H9 (cell line): ENCODE measurements around the gene CTNNA3. TPM values are rescaled to one million over a fixed set of nuclear protein-coding genes. Genes with fewer than 3 reads are reported as not detected.

Source experiments
- DNase-seq: peaks from one replicate; pipeline ENCODE4 v3.0.0-alpha.2; 2017
- H2AFZ ChIP-seq: one replicate; pipeline ENCODE4 v1.6.1; 2013; ENCODE audit warnings: mild to moderate bottlenecking, low read length, control low read depth, moderate library complexity
- H2AK5ac ChIP-seq: 2 replicates; pipeline ENCODE4 v1.6.1; 2013; ENCODE audit warnings: low read length, control low read depth, mixed read lengths; ENCODE audit not compliant: insufficient read length
- H2BK120ac ChIP-seq: one replicate; pipeline ENCODE4 v1.6.1; 2013; ENCODE audit warnings: low read depth, mild to moderate bottlenecking, low read length, control low read depth, inconsistent platforms; ENCODE audit not compliant: poor library complexity, severe bottlenecking
- H2BK12ac ChIP-seq: 2 replicates; pipeline ENCODE4 v1.6.1; 2013; ENCODE audit warnings: low read length, control low read depth, mixed read lengths, low read depth; ENCODE audit not compliant: insufficient read length
- H2BK15ac ChIP-seq: 2 replicates; pipeline ENCODE4 v1.6.1; 2013; ENCODE audit warnings: low read depth, low read length, control low read depth
- H2BK20ac ChIP-seq: one replicate; pipeline ENCODE4 v1.6.1; 2013; ENCODE audit warnings: low read depth, mild to moderate bottlenecking, low read length, control low read depth, inconsistent platforms; ENCODE audit not compliant: poor library complexity, severe bottlenecking
- H2BK5ac ChIP-seq: 2 replicates; pipeline ENCODE4 v1.6.1; 2013; ENCODE audit warnings: low read length, control low read depth, mixed read lengths; ENCODE audit not compliant: insufficient read length
- H3K14ac ChIP-seq: 2 replicates; pipeline ENCODE4 v1.6.1; 2013; ENCODE audit warnings: low read length, control low read depth; ENCODE audit not compliant: insufficient read depth
- H3K18ac ChIP-seq: 2 replicates; pipeline ENCODE4 v1.6.1; 2013; ENCODE audit warnings: low read depth, mild to moderate bottlenecking, mixed read lengths, low read length, control low read depth; ENCODE audit not compliant: insufficient read length
- H3K23ac ChIP-seq: 2 replicates; pipeline ENCODE4 v1.6.1; 2013; ENCODE audit warnings: low read length, control low read depth, mixed read lengths, low read depth; ENCODE audit not compliant: insufficient read length
- H3K23me2 ChIP-seq: 2 replicates; pipeline ENCODE4 v1.6.1; 2013; ENCODE audit warnings: low read depth, mild to moderate bottlenecking, mixed read lengths, low read length, control low read depth; ENCODE audit not compliant: insufficient read length, poor library complexity, severe bottlenecking
- H3K27ac ChIP-seq: 2 replicates; pipeline ENCODE4 v1.5.1; 2013; ENCODE audit warnings: low read length, control low read depth, mixed read lengths, low read depth; ENCODE audit not compliant: insufficient read length
- H3K27me3 ChIP-seq: 2 replicates; pipeline ENCODE4 v1.6.1; 2013; ENCODE audit warnings: low read length, control low read depth, inconsistent platforms; ENCODE audit not compliant: insufficient read depth
- H3K4ac ChIP-seq: 2 replicates; pipeline ENCODE4 v1.6.1; 2013; ENCODE audit warnings: low read depth, mild to moderate bottlenecking, control low read depth, inconsistent platforms, low read length, moderate library complexity
- H3K4me1 ChIP-seq: 2 replicates; pipeline ENCODE4 v1.6.1; 2013; ENCODE audit warnings: low read length, control low read depth, inconsistent platforms; ENCODE audit not compliant: insufficient read depth
- H3K4me2 ChIP-seq: 2 replicates; pipeline ENCODE4 v1.6.1; 2013; ENCODE audit warnings: low read length, control low read depth, mixed read lengths; ENCODE audit not compliant: insufficient read length, insufficient read depth
- H3K56ac ChIP-seq: 2 replicates; pipeline ENCODE4 v1.6.1; 2013; ENCODE audit warnings: low read depth, mild to moderate bottlenecking, mixed read lengths, low read length, control low read depth; ENCODE audit not compliant: insufficient read length
- H3K79me1 ChIP-seq: 2 replicates; pipeline ENCODE4 v1.6.1; 2013; ENCODE audit warnings: low read depth, mild to moderate bottlenecking, moderate library complexity, low read length, control low read depth, inconsistent platforms; ENCODE audit not compliant: insufficient read depth, poor library complexity, severe bottlenecking
- H3K79me2 ChIP-seq: 2 replicates; pipeline ENCODE4 v1.6.1; 2013; ENCODE audit warnings: low read length, control low read depth, inconsistent platforms; ENCODE audit not compliant: insufficient read depth
- H3K9ac ChIP-seq: 2 replicates; pipeline ENCODE4 v1.6.1; 2013; ENCODE audit warnings: low read length, control low read depth, mixed read lengths; ENCODE audit not compliant: insufficient read length; ENCODE audit errors: extremely low read depth
- H3K9me3 ChIP-seq: one replicate; pipeline ENCODE4 v1.6.1; 2013; ENCODE audit warnings: low read depth, low read length, inconsistent platforms; ENCODE audit not compliant: control insufficient read depth
- H3T11ph ChIP-seq: one replicate; pipeline ENCODE4 v1.6.1; 2013; ENCODE audit warnings: mild to moderate bottlenecking, low read length, control low read depth, inconsistent platforms
- H4K20me1 ChIP-seq: one replicate; pipeline ENCODE4 v1.6.1; 2013; ENCODE audit not compliant: control insufficient read depth, insufficient read length, insufficient read depth
- H4K5ac ChIP-seq: 2 replicates; pipeline ENCODE4 v1.6.1; 2013; ENCODE audit warnings: low read depth, mild to moderate bottlenecking, mixed read lengths, low read length, control low read depth; ENCODE audit not compliant: insufficient read length
- H4K8ac ChIP-seq: replicated peaks from 2 replicates; pipeline ENCODE4 v1.6.1; 2013; ENCODE audit warnings: low read length, control low read depth, mixed read lengths, low read depth; ENCODE audit not compliant: insufficient read length
- H4K91ac ChIP-seq: 2 replicates; pipeline ENCODE4 v1.6.1; 2013; ENCODE audit warnings: low read depth, mild to moderate bottlenecking, moderate library complexity, mixed read lengths, low read length, control low read depth; ENCODE audit not compliant: insufficient read length
- H3K27ac Mint-ChIP-seq, 3 experiments: 2 replicates in 2 of 3; 3 replicates in 1 of 3; pipeline ENCODE4 v1.8.0; 2020 to 2021; ENCODE audit warnings: mixed read lengths in 3 of 3, mild to moderate bottlenecking in 1 of 3, moderate library complexity in 1 of 3
- H3K27me3 Mint-ChIP-seq: 2 replicates; pipeline ENCODE4 v1.8.0; 2021; ENCODE audit warnings: low read depth, mild to moderate bottlenecking, moderate library complexity, mixed read lengths
- H3K36me3 Mint-ChIP-seq, 3 experiments: 2 replicates in 2 of 3; 3 replicates in 1 of 3; pipeline ENCODE4 v1.8.0; 2020 to 2021; ENCODE audit warnings: low read depth in 3 of 3, mixed read lengths in 3 of 3; ENCODE audit not compliant: insufficient read depth in 1 of 3
- H3K4me1 Mint-ChIP-seq, 2 experiments: 2 replicates each; pipeline ENCODE4 v1.8.0; 2020; ENCODE audit warnings: mixed read lengths in 2 of 2
- H3K4me3 Mint-ChIP-seq, 2 experiments: 2 replicates in 1 of 2; 3 replicates in 1 of 2; pipeline ENCODE4 v1.8.0; 2020 to 2021; ENCODE audit warnings: mild to moderate bottlenecking in 2 of 2, mixed read lengths in 2 of 2, moderate library complexity in 1 of 2
- H3K9me3 Mint-ChIP-seq, 2 experiments: 2 replicates in 1 of 2; 3 replicates in 1 of 2; pipeline ENCODE4 v1.8.0; 2020; ENCODE audit warnings: mild to moderate bottlenecking in 2 of 2, mixed read lengths in 2 of 2, moderate library complexity in 1 of 2
- CTCF ChIP-seq: fragments of 200-600 bp; sonication (generic); conservative IDR thresholded peaks from 3 replicates; pipeline ENCODE4 v1.8.0; 2021; ENCODE audit warnings: antibody characterized with exemption, mild to moderate bottlenecking
- WGBS: extraction: QIAGEN DNeasy Blood & Tissue Kit; methylation state at CpG from one replicate; pipeline ENCODE4 v1.1.7; 2013; ENCODE audit warnings: missing lambda C conversion rate, low lambda C conversion rate, mixed read lengths; ENCODE audit not compliant: insufficient read length; ENCODE audit errors: extremely low coverage; 5-methylcytosine and 5-hydroxymethylcytosine counted together
- total RNA-seq: library from RNA; stranded (reverse); gene quantifications from 2 replicates; pipeline ENCODE4 v1.2.1, GENCODE V29; 2021

CTNNA3 gene
- total RNA-seq, 1 experiment from 2014 or later: 3.3 TPM

GRCh38 chr10:67664942-67665341 lies 31.1 kb downstream of the CTNNA3 start:
- no peaks in the 10 kb centered on the region for H3K27me3 Mint-ChIP-seq
- H3K4me3 Mint-ChIP-seq: no peak overlapping the region
- Histone ChIP-seq H2BK5ac (no peak overlapping the region), H3K79me2 (no peaks in the 10 kb centered on the region), H3K27me3 (no peaks in the 10 kb centered on the region), H3K9me3 (no peaks in the 10 kb centered on the region), H3K56ac (no peak overlapping the region), H2BK20ac (no peak overlapping the region), H3K4me2 (no peak overlapping the region), H2BK15ac (no peak overlapping the region), H2BK120ac (no peak overlapping the region), H3K9ac (no peak overlapping the region), H3K14ac (no peak overlapping the region), H3K18ac (no peak overlapping the region), H4K20me1 (no peaks in the 10 kb centered on the region), H3K4ac (no peak overlapping the region), H3K23ac (no peak overlapping the region), H3K27ac (no peak overlapping the region), H3K4me1 (no peaks in the 10 kb centered on the region), H3K79me1 (no peaks in the 10 kb centered on the region), H4K91ac (no peak overlapping the region), H2AFZ (no peak overlapping the region), H3T11ph (no peak overlapping the region), H2AK5ac (no peak overlapping the region), H4K8ac (no peak overlapping the region), H2BK12ac (no peak overlapping the region), H3K23me2 (no peaks in the 10 kb centered on the region), H4K5ac (no peak overlapping the region)
- H3K4me1 Mint-ChIP-seq: peaks cover 5 to 10% of the 10 kb centered on the region in 2 experiments; a peak in 3 of 4 replicates
- no peaks in the 10 kb centered on the region for H3K9me3 Mint-ChIP-seq
- WGBS: no CpG with 5 or more reads among the region's 3 CpGs
- DNase-seq: no peak
- H3K27ac Mint-ChIP-seq: no peak overlapping the region
- H3K36me3 Mint-ChIP-seq: no peaks in the 10 kb centered on the region
- no peak for TF ChIP-seq CTCF
